SK-N-MC (cell line): Measurements from ENCODE around the gene C17orf75.

Experiments used
- DNase-seq: peaks from one replicate; pipeline ENCODE4 v3.0.0-alpha.2; 2011; ENCODE audit warnings: low read depth, low spot score
- H3K27ac ChIP-seq: fragments of 200-600 bp; sonication (generic); 2 replicates; pipeline ENCODE4 v1.5.1; 2016; ENCODE audit warnings: mixed run types
- H3K36me3 ChIP-seq: fragments of 200-600 bp; sonication (generic); 2 replicates; pipeline ENCODE4 v1.6.1; 2017; ENCODE audit warnings: antibody characterized with exemption, low read length, mixed read lengths; ENCODE audit not compliant: insufficient read depth
- H3K4me3 ChIP-seq: fragments of 200-600 bp; sonication (generic); 2 replicates; pipeline ENCODE4 v1.5.1; 2016
- H3K9ac ChIP-seq: fragments of 200-600 bp; sonication (generic); 2 replicates; pipeline ENCODE4 v1.8.0; 2017; ENCODE audit warnings: mixed run types, mixed read lengths; ENCODE audit not compliant: insufficient read length
- H3K9me3 ChIP-seq: fragments of 200-600 bp; sonication (generic); 2 replicates; pipeline ENCODE4 v1.6.1; 2017; ENCODE audit warnings: low read depth, mild to moderate bottlenecking, antibody characterized with exemption, low read length, moderate library complexity, mixed read lengths
- EZH2 ChIP-seq: fragments of 200-600 bp; sonication (generic); IDR thresholded peaks from one replicate; pipeline ENCODE4 v1.6.1; 2017; ENCODE audit warnings: antibody characterized with exemption
- FOXP2 ChIP-seq: optimal IDR thresholded peaks from 2 replicates; pipeline ENCODE3; 2011; ENCODE audit warnings: mild to moderate bottlenecking, moderate library complexity; ENCODE audit not compliant: insufficient read depth; ENCODE audit errors: extremely low read length, control extremely low read depth
- POLR2AphosphoS5 ChIP-seq: IDR thresholded peaks from 2 replicates; pipeline ENCODE4 v1.6.1; 2012; ENCODE audit warnings: mild to moderate bottlenecking, low read depth, low read length, borderline replicate concordance

Gene C17orf75

DNA sequence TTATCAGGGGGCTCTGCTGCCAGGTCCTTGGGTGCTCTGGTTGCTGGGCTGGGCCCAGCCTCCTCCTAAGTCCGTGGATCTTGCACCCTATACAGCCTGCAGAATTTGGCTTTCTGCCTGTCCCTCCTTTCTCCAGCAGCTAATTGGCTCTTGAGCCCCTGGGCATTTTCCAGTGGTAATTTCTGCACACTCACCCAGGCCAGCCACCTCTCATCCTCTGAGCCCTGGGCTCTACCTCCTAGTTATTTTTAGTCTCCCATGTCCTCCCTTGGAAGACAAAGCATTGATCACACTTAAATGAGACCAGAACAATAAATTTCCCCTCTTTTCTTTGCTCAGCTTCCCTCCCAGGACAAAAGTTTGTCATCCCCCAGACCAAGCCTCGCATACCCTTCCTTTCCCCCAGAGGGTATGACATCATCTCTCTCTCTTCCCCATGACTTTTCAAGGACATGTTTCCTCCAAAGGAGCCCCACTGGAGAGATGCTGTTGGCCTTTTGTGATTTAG, 38.1 kb downstream of the C17orf75 start:
- H3K9ac ChIP-seq: no peak overlapping the region
- TF ChIP-seq FOXP2 (no peak), EZH2 (no peak), POLR2AphosphoS5 (no peak)
- no peak for DNase-seq
- no peaks in the 10 kb centered on the region for H3K9me3 ChIP-seq
- no peaks in the 10 kb centered on the region for H3K36me3 ChIP-seq
- H3K27ac ChIP-seq: no peak overlapping the region
- no peak overlapping the region for H3K4me3 ChIP-seq

DNA sequence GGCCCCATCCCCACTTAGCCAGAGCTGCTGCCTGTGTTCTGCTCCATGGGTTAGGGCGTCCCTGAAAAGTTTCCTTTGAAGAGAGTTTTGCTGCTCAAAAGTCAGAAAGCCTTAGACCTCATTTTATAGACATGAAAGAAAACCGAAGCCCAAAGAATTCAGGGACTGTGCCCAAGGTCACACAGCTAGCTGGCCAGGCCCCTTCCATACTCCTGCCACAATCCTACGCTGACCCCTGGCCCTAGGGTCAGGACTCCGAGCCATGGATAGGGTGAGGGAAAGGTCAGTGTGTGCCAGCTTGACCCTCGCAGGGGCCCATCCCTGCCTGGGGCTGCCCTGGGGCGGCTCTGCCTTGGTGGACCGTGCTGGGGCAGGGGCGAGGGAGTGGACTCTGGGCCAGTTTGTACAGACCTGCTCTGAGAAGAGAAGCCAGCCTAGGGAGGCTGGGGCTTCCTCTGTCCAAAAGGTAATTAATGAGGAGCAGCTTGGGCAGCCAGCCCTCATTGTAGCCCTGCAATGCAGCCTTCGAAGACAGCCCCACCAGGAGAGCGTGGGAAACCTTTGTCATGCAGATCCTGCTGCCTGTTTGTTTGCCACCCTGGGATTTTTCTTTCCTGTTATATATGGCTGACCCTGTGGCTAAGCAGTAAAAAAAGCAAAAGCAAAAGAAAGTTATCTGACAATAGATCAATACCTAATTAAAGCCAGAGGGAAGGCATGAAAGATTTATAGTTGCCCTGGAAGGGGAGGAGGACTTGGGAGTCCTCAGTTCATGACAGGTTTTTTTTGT, 38.9 kb downstream of the C17orf75 start:
- Histone ChIP-seq H3K9ac (no peak overlapping the region), H3K27ac (no peak overlapping the region), H3K4me3 (no peak overlapping the region), H3K9me3 (no peaks in the 10 kb centered on the region), H3K36me3 (no peaks in the 10 kb centered on the region)
- no peak for TF ChIP-seq FOXP2
- TF ChIP-seq POLR2AphosphoS5: no peak
- TF ChIP-seq EZH2: no peak
- DNase-seq: no peak

DNA sequence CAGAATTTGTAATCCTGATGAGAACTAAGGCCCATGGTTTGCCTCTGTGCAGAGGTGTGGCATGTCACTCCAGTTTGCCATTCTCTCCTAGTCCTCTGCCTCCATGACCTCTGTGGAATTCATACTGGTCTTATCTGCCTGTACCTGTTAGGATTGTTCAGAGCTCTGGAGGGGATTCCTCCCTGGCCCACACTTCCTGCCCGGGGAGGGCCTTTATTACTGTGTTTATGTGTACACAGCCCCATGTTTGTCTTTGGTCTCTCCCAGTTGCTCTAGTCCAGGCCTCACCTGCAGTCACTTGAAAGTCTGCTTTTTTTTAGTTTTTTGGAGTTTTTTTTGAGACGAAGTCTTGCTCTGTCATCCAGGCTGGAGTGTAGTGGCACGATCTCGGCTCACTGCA, 39.9 kb downstream of the C17orf75 start:
- DNase-seq: no peak
- Histone ChIP-seq H3K36me3 (no peaks in the 10 kb centered on the region), H3K9ac (no peak overlapping the region), H3K4me3 (no peak overlapping the region), H3K27ac (no peak overlapping the region), H3K9me3 (no peaks in the 10 kb centered on the region)
- TF ChIP-seq EZH2: no peak
- TF ChIP-seq POLR2AphosphoS5: no peak
- TF ChIP-seq FOXP2: no peak

DNA sequence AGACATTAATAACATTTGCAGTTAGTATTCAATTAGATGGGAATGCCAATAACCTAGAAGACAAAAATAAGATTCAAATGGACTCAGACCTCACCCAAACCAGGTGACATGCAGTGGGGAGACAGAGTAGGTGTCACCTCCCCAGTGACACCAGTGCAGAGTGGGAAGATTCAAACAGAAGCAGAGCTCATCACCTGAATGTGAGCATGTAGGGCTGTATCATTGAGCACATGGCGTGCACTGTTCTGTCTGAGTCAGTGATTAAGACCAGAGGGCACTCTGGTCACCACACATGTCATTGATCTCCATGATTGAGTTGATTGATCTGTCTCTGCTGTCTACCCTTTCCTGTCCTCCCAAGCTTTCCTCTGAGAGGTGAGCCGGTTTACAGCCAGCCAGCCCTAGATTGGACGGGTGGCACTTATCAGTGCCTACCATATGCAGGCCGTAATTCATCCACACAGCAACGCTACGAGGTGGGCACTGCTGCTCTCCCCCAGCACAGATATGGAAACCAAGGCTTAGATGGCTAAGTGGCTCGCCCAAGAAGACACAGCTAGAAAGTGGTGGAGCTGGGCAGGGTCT, 42.3 kb downstream of the C17orf75 start:
- H3K27ac ChIP-seq: no peak overlapping the region
- no peak overlapping the region for H3K4me3 ChIP-seq
- H3K36me3 ChIP-seq: no peaks in the 10 kb centered on the region
- DNase-seq: no peak
- TF ChIP-seq FOXP2 (no peak), EZH2 (no peak), POLR2AphosphoS5 (no peak)
- no peaks in the 10 kb centered on the region for H3K9me3 ChIP-seq
- no peak overlapping the region for H3K9ac ChIP-seq

DNA sequence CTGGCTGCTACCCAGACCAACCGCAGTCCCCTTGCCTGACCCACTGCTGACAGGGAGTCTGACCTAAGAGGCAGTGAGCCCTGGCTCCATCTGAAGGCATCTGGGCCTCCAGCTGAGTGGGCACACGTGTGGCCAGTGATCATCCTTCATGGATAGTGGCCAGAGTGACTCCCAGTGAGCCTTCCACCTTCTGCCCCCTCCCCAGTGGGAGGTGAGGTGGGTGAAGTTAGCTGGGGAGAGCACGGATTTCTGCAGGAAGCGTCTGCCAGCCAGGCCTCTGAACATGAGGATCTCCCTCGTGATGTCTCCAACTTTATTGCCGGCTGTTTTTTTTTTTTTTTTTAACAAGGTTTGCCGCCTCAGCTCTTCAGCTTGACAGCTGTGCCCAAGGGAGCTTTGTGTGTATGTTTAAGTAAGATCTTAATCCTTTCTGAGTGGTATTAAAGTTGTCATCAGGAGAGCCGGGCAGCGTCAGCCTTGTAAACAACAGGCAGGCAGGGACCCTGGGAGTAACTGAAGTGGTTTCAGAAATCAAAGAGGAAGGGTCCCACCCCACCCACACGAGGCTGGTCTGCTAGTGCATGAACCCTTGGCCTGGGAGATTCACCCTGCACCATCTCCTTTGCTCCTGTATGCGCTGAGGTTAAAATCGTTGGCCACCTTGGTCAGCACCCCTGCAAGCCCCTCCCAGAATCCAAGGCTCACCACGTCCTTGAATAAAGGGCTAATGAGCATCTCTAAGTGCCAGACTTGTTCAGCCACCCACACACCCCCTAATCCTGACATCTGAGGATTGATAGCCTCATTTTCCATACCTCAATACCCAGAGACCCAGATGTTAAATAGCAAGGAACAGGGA, 43.0 kb downstream of the C17orf75 start:
- Histone ChIP-seq H3K4me3 (no peak overlapping the region), H3K36me3 (no peaks in the 10 kb centered on the region), H3K9ac (no peak overlapping the region), H3K27ac (no peak overlapping the region), H3K9me3 (no peaks in the 10 kb centered on the region)
- TF ChIP-seq FOXP2: peak; percentile 79
- TF ChIP-seq POLR2AphosphoS5: no peak
- TF ChIP-seq EZH2: no peak
- DNase-seq: peak; percentile 34

DNA sequence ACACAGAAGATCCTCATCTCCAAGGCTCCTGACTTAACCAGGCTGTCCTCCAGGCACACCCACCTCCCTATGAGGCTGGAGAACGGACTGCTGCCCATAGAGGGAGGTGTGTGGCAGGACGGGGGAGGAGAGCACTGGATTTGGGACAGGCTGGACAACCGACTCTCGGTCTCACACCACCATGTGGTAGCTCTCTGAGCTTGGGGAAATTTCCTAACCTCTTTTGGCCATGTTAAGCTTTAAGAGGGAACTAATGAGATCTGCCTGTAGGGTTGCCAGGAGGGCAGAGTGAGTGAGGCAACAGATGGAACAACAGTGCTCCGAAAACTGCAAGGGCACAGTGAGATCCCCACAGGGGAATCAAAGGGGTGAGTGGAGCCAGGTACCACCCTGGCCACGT, 43.7 kb downstream of the C17orf75 start:
- DNase-seq: no peak
- Histone ChIP-seq H3K36me3 (no peaks in the 10 kb centered on the region), H3K4me3 (no peak overlapping the region)

DNA sequence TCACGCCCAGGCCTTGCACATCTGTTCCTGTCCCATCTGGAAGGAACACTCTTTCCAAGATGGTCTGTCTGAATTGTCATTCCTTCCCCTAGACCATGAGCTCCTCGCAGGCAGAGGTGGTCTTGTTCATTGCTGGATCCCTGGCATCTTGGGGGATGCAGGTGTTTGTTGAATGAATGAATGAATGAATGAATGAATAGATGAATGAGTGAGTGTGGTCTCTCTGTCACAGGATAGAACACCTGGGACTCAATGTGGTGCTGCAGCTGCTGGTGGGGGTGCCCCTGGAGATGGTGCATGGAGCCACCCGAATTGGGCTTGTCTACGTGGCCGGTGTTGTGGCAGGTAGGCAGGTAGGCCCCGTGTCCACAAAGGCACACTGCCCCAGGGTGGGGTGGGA, 44.1 kb downstream of the C17orf75 start:
- no peak overlapping the region for H3K9ac ChIP-seq
- no peak for DNase-seq
- H3K36me3 ChIP-seq: no peaks in the 10 kb centered on the region
- TF ChIP-seq POLR2AphosphoS5 (no peak), EZH2 (no peak), FOXP2 (no peak)
- no peak overlapping the region for H3K27ac ChIP-seq
- no peak overlapping the region for H3K4me3 ChIP-seq
- H3K9me3 ChIP-seq: no peaks in the 10 kb centered on the region

More for the DNA sequence above, 43.7 kb downstream of the C17orf75 start:
- Histone ChIP-seq H3K27ac (no peak overlapping the region), H3K9ac (no peak overlapping the region), H3K9me3 (no peaks in the 10 kb centered on the region)
- no peak for TF ChIP-seq POLR2AphosphoS5
- TF ChIP-seq EZH2: no peak
- TF ChIP-seq FOXP2: no peak

DNA sequence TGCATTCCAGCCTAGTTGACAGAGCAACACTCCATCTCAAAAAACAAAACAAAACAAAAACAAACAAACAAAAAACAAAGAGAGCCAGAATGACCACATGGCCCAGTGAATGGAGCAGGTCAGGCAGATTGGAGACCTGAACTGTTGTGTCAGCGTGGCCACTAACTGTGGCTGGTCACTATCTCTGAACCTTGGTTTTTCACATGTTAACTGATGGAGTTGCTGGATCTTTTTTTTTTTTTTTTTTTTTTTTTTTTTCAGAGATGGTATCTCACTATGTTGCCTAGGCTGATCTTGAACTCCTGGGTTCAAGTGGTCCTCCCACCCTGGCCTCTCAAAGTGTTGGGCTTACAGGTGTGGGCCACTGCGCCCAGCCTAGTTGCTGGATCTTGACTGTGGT, 44.5 kb downstream of the C17orf75 start:
- Histone ChIP-seq H3K4me3 (no peak overlapping the region), H3K36me3 (no peaks in the 10 kb centered on the region), H3K9me3 (no peaks in the 10 kb centered on the region), H3K27ac (no peak overlapping the region), H3K9ac (no peak overlapping the region)
- DNase-seq: no peak
- TF ChIP-seq FOXP2 (no peak), EZH2 (no peak)

DNA sequence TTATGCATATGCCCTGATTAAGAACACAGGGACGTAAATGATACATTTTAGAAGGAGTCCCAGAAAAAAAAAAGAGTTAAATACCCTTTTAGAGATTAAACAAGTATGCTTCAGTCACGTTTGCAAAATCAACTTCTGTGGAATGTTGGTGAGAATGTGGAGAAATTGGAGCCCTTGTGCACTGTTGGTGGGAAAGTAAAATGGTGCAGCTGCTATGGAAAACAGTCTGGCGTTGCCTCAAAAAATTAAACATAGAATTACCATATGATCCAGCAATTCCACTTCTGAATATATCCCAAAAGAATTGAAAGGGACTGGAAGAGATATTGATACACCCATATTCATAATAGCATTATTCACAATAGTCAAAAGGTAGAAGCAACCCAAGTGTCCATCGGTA, 49.9 kb downstream of the C17orf75 start:
- DNase-seq: no peak
- TF ChIP-seq POLR2AphosphoS5: no peak
- no peak for TF ChIP-seq EZH2
- Histone ChIP-seq H3K9ac (no peak overlapping the region), H3K27ac (no peak overlapping the region), H3K4me3 (no peak overlapping the region), H3K36me3 (no peaks in the 10 kb centered on the region), H3K9me3 (no peaks in the 10 kb centered on the region)
